ENCODE data around the gene KIF16B.

- TF ChIP-seq CTCF (IDR thresholded peaks at IDR 0.05) (no peak), POLR2AphosphoS5 (IDR thresholded peaks at IDR 0.05; ENCODE audit: low read depth, low read length) (no peak), REST (IDR thresholded peaks at IDR 0.05; ENCODE audit: insufficient read depth in 1 of 2, low read depth in 2 of 2, low read length in 1 of 2) (no peak), TCF7L2 (IDR thresholded peaks at IDR 0.05; ENCODE audit: low read depth, low read length) (no peak)
Observed at GRCh38 chr20:16272780-16273360, 300.4 kb downstream of the KIF16B start.
